Measurements from ENCODE around the gene EPM2A. TPM values are rescaled to one million over a fixed set of nuclear protein-coding genes. Genes with fewer than 3 reads are reported as not detected.

Gene EPM2A
- total and polyA plus RNA-seq, 2 experiments from 2014 or later: 3.7 to 17.8 TPM

DNA sequence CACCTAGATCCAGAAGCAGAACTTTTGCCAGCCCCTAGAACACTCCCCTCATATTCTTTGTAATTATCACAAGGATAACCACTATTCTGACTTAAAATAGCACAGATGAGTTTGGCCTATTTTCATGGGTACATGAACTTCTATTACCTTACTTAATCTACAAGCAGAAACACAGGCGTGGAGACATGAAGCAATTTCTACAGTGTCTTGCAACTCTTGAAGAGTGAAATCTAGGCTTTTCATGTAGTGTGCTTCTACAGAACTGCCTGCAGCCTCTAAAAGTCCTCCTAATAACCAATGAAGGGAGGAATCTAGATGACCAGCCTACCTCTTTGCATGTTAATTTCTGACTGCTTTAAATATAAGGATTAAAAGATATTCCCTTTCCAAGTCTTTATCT, 82.7 kb downstream of the EPM2A start:
- H3K4me1 Mint-ChIP-seq: no peaks in the 10 kb centered on the region

More for the DNA sequence above, 82.7 kb downstream of the EPM2A start:
- no peaks in the 10 kb centered on the region for H3K9me2 ChIP-seq (ENCODE audit: insufficient read depth)
- peaks cover 2% of the 10 kb centered on the region for H3K27me3 Mint-ChIP-seq (ENCODE audit: insufficient read depth, low read depth, poor library complexity)
- H3K36me3 ChIP-seq (ENCODE audit: insufficient read depth): no peaks in the 10 kb centered on the region
- H3K27me3 ChIP-seq (ENCODE audit: insufficient read depth): no peaks in the 10 kb centered on the region
- H3K9me3 Mint-ChIP-seq: no peaks in the 10 kb centered on the region
- TF ChIP-seq, protein P1, sequence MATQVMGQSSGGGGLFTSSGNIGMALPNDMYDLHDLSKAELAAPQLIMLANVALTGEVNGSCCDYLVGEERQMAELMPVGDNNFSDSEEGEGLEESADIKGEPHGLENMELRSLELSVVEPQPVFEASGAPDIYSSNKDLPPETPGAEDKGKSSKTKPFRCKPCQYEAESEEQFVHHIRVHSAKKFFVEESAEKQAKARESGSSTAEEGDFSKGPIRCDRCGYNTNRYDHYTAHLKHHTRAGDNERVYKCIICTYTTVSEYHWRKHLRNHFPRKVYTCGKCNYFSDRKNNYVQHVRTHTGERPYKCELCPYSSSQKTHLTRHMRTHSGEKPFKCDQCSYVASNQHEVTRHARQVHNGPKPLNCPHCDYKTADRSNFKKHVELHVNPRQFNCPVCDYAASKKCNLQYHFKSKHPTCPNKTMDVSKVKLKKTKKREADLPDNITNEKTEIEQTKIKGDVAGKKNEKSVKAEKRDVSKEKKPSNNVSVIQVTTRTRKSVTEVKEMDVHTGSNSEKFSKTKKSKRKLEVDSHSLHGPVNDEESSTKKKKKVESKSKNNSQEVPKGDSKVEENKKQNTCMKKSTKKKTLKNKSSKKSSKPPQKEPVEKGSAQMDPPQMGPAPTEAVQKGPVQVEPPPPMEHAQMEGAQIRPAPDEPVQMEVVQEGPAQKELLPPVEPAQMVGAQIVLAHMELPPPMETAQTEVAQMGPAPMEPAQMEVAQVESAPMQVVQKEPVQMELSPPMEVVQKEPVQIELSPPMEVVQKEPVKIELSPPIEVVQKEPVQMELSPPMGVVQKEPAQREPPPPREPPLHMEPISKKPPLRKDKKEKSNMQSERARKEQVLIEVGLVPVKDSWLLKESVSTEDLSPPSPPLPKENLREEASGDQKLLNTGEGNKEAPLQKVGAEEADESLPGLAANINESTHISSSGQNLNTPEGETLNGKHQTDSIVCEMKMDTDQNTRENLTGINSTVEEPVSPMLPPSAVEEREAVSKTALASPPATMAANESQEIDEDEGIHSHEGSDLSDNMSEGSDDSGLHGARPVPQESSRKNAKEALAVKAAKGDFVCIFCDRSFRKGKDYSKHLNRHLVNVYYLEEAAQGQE (IDR thresholded peaks at IDR 0.05; ENCODE audit: unreplicated experiment): no peak
- no peak for TF ChIP-seq STAT1 (IDR thresholded peaks at IDR 0.05; ENCODE audit: unreplicated experiment)
- TF ChIP-seq, protein P2, sequence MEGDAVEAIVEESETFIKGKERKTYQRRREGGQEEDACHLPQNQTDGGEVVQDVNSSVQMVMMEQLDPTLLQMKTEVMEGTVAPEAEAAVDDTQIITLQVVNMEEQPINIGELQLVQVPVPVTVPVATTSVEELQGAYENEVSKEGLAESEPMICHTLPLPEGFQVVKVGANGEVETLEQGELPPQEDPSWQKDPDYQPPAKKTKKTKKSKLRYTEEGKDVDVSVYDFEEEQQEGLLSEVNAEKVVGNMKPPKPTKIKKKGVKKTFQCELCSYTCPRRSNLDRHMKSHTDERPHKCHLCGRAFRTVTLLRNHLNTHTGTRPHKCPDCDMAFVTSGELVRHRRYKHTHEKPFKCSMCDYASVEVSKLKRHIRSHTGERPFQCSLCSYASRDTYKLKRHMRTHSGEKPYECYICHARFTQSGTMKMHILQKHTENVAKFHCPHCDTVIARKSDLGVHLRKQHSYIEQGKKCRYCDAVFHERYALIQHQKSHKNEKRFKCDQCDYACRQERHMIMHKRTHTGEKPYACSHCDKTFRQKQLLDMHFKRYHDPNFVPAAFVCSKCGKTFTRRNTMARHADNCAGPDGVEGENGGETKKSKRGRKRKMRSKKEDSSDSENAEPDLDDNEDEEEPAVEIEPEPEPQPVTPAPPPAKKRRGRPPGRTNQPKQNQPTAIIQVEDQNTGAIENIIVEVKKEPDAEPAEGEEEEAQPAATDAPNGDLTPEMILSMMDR (conservative IDR thresholded peaks at IDR 0.05; ENCODE audit: low read depth in 2 of 2): no peak
- no peak for TF ChIP-seq EZH2phosphoT487 (IDR thresholded peaks at IDR 0.05; ENCODE audit: unreplicated experiment)
- TF ChIP-seq ZNF331 (CRISPR knock-in tag; IDR thresholded peaks at IDR 0.05; ENCODE audit: low read depth): no peak
- TF ChIP-seq NANOG (IDR thresholded peaks at IDR 0.05; ENCODE audit: borderline replicate concordance): no peak
- no peak for TF ChIP-seq ZNF114 (CRISPR knock-in tag; IDR thresholded peaks at IDR 0.05)
- no peak for TF ChIP-seq CREB1 (CRISPR knock-in tag; IDR thresholded peaks at IDR 0.05; ENCODE audit: low read depth)
- TF ChIP-seq, protein P3, sequence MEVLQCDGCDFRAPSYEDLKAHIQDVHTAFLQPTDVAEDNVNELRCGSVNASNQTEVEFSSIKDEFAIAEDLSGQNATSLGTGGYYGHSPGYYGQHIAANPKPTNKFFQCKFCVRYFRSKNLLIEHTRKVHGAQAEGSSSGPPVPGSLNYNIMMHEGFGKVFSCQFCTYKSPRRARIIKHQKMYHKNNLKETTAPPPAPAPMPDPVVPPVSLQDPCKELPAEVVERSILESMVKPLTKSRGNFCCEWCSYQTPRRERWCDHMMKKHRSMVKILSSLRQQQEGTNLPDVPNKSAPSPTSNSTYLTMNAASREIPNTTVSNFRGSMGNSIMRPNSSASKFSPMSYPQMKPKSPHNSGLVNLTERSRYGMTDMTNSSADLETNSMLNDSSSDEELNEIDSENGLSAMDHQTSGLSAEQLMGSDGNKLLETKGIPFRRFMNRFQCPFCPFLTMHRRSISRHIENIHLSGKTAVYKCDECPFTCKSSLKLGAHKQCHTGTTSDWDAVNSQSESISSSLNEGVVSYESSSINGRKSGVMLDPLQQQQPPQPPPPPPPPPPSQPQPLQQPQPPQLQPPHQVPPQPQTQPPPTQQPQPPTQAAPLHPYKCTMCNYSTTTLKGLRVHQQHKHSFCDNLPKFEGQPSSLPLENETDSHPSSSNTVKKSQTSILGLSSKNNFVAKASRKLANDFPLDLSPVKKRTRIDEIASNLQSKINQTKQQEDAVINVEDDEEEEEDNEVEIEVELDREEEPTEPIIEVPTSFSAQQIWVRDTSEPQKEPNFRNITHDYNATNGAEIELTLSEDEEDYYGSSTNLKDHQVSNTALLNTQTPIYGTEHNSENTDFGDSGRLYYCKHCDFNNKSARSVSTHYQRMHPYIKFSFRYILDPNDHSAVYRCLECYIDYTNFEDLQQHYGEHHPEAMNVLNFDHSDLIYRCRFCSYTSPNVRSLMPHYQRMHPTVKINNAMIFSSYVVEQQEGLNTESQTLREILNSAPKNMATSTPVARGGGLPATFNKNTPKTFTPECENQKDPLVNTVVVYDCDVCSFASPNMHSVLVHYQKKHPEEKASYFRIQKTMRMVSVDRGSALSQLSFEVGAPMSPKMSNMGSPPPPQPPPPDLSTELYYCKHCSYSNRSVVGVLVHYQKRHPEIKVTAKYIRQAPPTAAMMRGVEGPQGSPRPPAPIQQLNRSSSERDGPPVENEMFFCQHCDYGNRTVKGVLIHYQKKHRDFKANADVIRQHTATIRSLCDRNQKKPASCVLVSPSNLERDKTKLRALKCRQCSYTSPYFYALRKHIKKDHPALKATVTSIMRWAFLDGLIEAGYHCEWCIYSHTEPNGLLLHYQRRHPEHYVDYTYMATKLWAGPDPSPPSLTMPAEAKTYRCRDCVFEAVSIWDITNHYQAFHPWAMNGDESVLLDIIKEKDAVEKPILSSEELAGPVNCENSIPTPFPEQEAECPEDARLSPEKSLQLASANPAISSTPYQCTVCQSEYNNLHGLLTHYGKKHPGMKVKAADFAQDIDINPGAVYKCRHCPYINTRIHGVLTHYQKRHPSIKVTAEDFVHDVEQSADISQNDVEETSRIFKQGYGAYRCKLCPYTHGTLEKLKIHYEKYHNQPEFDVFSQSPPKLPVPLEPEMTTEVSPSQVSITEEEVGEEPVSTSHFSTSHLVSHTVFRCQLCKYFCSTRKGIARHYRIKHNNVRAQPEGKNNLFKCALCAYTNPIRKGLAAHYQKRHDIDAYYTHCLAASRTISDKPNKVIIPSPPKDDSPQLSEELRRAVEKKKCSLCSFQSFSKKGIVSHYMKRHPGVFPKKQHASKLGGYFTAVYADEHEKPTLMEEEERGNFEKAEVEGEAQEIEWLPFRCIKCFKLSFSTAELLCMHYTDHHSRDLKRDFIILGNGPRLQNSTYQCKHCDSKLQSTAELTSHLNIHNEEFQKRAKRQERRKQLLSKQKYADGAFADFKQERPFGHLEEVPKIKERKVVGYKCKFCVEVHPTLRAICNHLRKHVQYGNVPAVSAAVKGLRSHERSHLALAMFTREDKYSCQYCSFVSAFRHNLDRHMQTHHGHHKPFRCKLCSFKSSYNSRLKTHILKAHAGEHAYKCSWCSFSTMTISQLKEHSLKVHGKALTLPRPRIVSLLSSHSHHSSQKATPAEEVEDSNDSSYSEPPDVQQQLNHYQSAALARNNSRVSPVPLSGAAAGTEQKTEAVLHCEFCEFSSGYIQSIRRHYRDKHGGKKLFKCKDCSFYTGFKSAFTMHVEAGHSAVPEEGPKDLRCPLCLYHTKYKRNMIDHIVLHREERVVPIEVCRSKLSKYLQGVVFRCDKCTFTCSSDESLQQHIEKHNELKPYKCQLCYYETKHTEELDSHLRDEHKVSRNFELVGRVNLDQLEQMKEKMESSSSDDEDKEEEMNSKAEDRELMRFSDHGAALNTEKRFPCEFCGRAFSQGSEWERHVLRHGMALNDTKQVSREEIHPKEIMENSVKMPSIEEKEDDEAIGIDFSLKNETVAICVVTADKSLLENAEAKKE (CRISPR knock-in tag; IDR thresholded peaks at IDR 0.05): no peak
- TF ChIP-seq EZH2 (IDR thresholded peaks at IDR 0.05; ENCODE audit: low read depth, unreplicated experiment): no peak
- no peak for TF ChIP-seq POLR2AphosphoS5 (IDR thresholded peaks at IDR 0.05; ENCODE audit: low read depth)
- TF ChIP-seq JUNB (IDR thresholded peaks at IDR 0.05; ENCODE audit: unreplicated experiment): no peak
- TF ChIP-seq, protein P4, sequence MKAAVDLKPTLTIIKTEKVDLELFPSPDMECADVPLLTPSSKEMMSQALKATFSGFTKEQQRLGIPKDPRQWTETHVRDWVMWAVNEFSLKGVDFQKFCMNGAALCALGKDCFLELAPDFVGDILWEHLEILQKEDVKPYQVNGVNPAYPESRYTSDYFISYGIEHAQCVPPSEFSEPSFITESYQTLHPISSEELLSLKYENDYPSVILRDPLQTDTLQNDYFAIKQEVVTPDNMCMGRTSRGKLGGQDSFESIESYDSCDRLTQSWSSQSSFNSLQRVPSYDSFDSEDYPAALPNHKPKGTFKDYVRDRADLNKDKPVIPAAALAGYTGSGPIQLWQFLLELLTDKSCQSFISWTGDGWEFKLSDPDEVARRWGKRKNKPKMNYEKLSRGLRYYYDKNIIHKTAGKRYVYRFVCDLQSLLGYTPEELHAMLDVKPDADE (IDR thresholded peaks at IDR 0.05): no peak
- ATAC-seq (no peak), DNase-seq (ENCODE audit: low spot score) (no peak)
- no peaks in the 10 kb centered on the region for H4K20me1 ChIP-seq (replicated peaks; ENCODE audit: insufficient read depth)
- no peaks in the 10 kb centered on the region for H3K79me2 ChIP-seq (replicated peaks; ENCODE audit: insufficient read depth)
- no peak overlapping the region for H3K4me2 ChIP-seq
- no peak overlapping the region for H2AFZ ChIP-seq
- H3K4me3 Mint-ChIP-seq: no peak overlapping the region
- no peak overlapping the region for H3K4me3 ChIP-seq
- H3F3A ChIP-seq (replicated peaks; ENCODE audit: low read depth): no peaks in the 10 kb centered on the region
- no peak overlapping the region for H3K27ac Mint-ChIP-seq
- no peaks in the 10 kb centered on the region for H3K36me3 Mint-ChIP-seq (ENCODE audit: low read depth)
- H3K4me1 ChIP-seq (ENCODE audit: insufficient read depth): no peaks in the 10 kb centered on the region
- H3K27ac ChIP-seq (ENCODE audit: low read depth): no peak overlapping the region
